GM12878 (cell line): ENCODE results near the gene LDLRAD4. TPM values are rescaled to one million over a fixed set of nuclear protein-coding genes. Genes with fewer than 3 reads are reported as not detected.

Source experiments
- ATAC-seq: fragments of 200-7000 bp; cut with Tn5 transposase; 3 replicates; pipeline ENCODE4 v1.9.1; 2020; ENCODE audit warnings: mild to moderate bottlenecking, moderate library complexity
- BruUV-seq: library from RNA; stranded (reverse); fragments of 400-500 nt; replicated peaks from 2 replicates; lab custom pipeline; 2021; lab: Mats Ljungman, UMichigan
- CTCF ChIA-PET: fragments of 300-600 bp; sonication (Branson Sonifier 250); formaldehyde crosslinking; extraction: SDS; loops from one replicate; lab custom pipeline; 2021; ENCODE audit warnings: inconsistent platforms; lab: Yijun Ruan, JAX
- POLR2A ChIA-PET: fragments of 350-600 bp; formaldehyde crosslinking; extraction: SDS; loops from one replicate; lab custom pipeline; 2021; ENCODE audit warnings: inconsistent platforms; lab: Charles Lee
- RAD21 ChIA-PET: fragments of 300-600 bp; sonication (Branson Sonifier 250); formaldehyde crosslinking; loops from one replicate; lab custom pipeline; 2023; ENCODE audit warnings: antibody characterized with exemption; ENCODE audit not compliant: unreplicated experiment; lab: Charles Lee
- SMC1A ChIA-PET: fragments of 300-600 bp; sonication (Branson Sonifier 250); formaldehyde crosslinking; loops from one replicate; lab custom pipeline; 2023; ENCODE audit not compliant: unreplicated experiment, uncharacterized antibody; lab: Charles Lee
- DNase-seq: peaks from one replicate; pipeline ENCODE4 v3.0.0-alpha.2; 2011; ENCODE audit warnings: low read depth, low spot score
- FAIRE-seq: peaks from 3 replicates; lab custom pipeline; 2011; peaks lifted over from hg19 to GRCh38; lab: Jason Lieb, UNC
- H2AFZ ChIP-seq: 2 replicates; pipeline ENCODE4 v1.6.0; 2011; ENCODE audit warnings: low read depth, low read length, control low read depth; ENCODE audit not compliant: control insufficient read depth
- H3K27ac ChIP-seq: 2 replicates; pipeline ENCODE4 v1.5.1; 2011; ENCODE audit warnings: control low read depth; ENCODE audit not compliant: control insufficient read depth, insufficient read depth
- H3K27me3 ChIP-seq, 2 experiments: replicated peaks in 1 of 2; 2 replicates each; pipeline versions ENCODE4 v1.6.0 to v1.6.1; 2011; ENCODE audit warnings: low read length in 1 of 2; ENCODE audit not compliant: control insufficient read depth in 2 of 2, insufficient read depth in 2 of 2
- H3K36me3 ChIP-seq, 2 experiments: 2 replicates each; pipeline ENCODE4 v1.5.1; 2011; ENCODE audit warnings: low read length in 1 of 2; ENCODE audit not compliant: control insufficient read depth in 2 of 2, insufficient read depth in 2 of 2
- H3K4me1 ChIP-seq: 2 replicates; pipeline ENCODE4 v1.6.1; 2011; ENCODE audit warnings: mild to moderate bottlenecking, low read length, moderate library complexity, mixed read lengths; ENCODE audit not compliant: control insufficient read depth, insufficient read depth
- H3K4me2 ChIP-seq: 2 replicates; pipeline ENCODE4 v1.6.0; 2011; ENCODE audit warnings: control low read depth; ENCODE audit not compliant: control insufficient read depth, insufficient read depth
- H3K4me3 ChIP-seq: fragments of 200-600 bp; sonication (generic); 2 replicates; pipeline ENCODE4 v1.5.1; 2016
- H3K79me2 ChIP-seq: 2 replicates; pipeline ENCODE4 v1.6.0; 2011; ENCODE audit warnings: low read length; ENCODE audit not compliant: control insufficient read depth, insufficient read depth
- H3K9ac ChIP-seq: 2 replicates; pipeline ENCODE4 v1.8.0; 2011; ENCODE audit warnings: low read length, control low read depth, mixed read lengths; ENCODE audit not compliant: control insufficient read depth, insufficient read depth
- H3K9me3 ChIP-seq: replicated peaks from 3 replicates; pipeline ENCODE4 v1.5.1; 2011; ENCODE audit warnings: mild to moderate bottlenecking, low read length; ENCODE audit not compliant: control insufficient read depth, insufficient read depth
- H4K20me1 ChIP-seq: 2 replicates; pipeline ENCODE4 v1.6.0; 2011; ENCODE audit not compliant: control insufficient read depth, insufficient read depth
- BCL11A ChIP-seq: IDR thresholded peaks from 2 replicates; pipeline ENCODE4 v1.6.1; 2011; ENCODE audit warnings: low read depth, low read length
- BMI1 ChIP-seq: fragments of 450-650 bp; IDR thresholded peaks from 2 replicates; pipeline ENCODE4 v1.6.1; 2016; ENCODE audit warnings: mild to moderate bottlenecking, moderate library complexity, borderline replicate concordance
- FOXK2 ChIP-seq: fragments of 450-650 bp; IDR thresholded peaks from 2 replicates; pipeline ENCODE4 v1.6.1; 2017; ENCODE audit warnings: mild to moderate bottlenecking, moderate library complexity
- FOXM1 ChIP-seq: IDR thresholded peaks from 2 replicates; pipeline ENCODE4 v1.6.1; 2012; ENCODE audit warnings: low read depth, mild to moderate bottlenecking, inconsistent platforms, low read length, moderate library complexity
- MLLT1 ChIP-seq: fragments of 450-650 bp; IDR thresholded peaks from 2 replicates; pipeline ENCODE4 v1.6.1; 2016; ENCODE audit warnings: mild to moderate bottlenecking
- PBX3 ChIP-seq: IDR thresholded peaks from 2 replicates; pipeline ENCODE4 v1.6.1; 2011; ENCODE audit warnings: mild to moderate bottlenecking, low read depth, low read length, moderate library complexity; ENCODE audit not compliant: insufficient replicate concordance
- PKNOX1 ChIP-seq: fragments of 450-650 bp; IDR thresholded peaks from 2 replicates; pipeline ENCODE4 v1.6.1; 2016; ENCODE audit warnings: mild to moderate bottlenecking
- POLR2A ChIP-seq: IDR thresholded peaks from 2 replicates; pipeline ENCODE4 v1.6.1; 2011; ENCODE audit warnings: low read depth, mild to moderate bottlenecking, low read length
- RELA ChIP-seq: fragments of 450-650 bp; IDR thresholded peaks from 2 replicates; pipeline ENCODE4 v1.8.0; 2014; ENCODE audit warnings: borderline replicate concordance; ENCODE audit not compliant: partially characterized antibody
- RELB ChIP-seq: fragments of 450-650 bp; IDR thresholded peaks from 2 replicates; pipeline ENCODE4 v1.6.1; 2017; ENCODE audit warnings: low read depth, mild to moderate bottlenecking, moderate library complexity
- RFX5 ChIP-seq: IDR thresholded peaks from 2 replicates; pipeline ENCODE4 v1.6.1; 2011; ENCODE audit warnings: low read depth, low read length, improper control_type of control experiment
- STAT1 ChIP-seq: fragments of 450-650 bp; conservative IDR thresholded peaks from 2 replicates; pipeline ENCODE4 v1.6.1; 2014; ENCODE audit warnings: antibody characterized with exemption, mild to moderate bottlenecking
- TBL1XR1 ChIP-seq: IDR thresholded peaks from 2 replicates; pipeline ENCODE4 v1.6.1; 2012; ENCODE audit warnings: low read depth, low read length, improper control_type of control experiment
- ZBTB4 ChIP-seq: fragments of 450-650 bp; formaldehyde crosslinking; IDR thresholded peaks from 2 replicates; pipeline ENCODE4 v1.4.0; 2022; ENCODE audit warnings: mild to moderate bottlenecking, moderate library complexity
- ZNF207 ChIP-seq: fragments of 450-650 bp; IDR thresholded peaks from 2 replicates; pipeline ENCODE4 v1.6.1; 2014; ENCODE audit warnings: antibody characterized with exemption, mild to moderate bottlenecking, borderline replicate concordance
- ZNF24 ChIP-seq: fragments of 450-650 bp; IDR thresholded peaks from 2 replicates; pipeline ENCODE4 v1.6.1; 2017; ENCODE audit warnings: antibody characterized with exemption, mild to moderate bottlenecking
- WGBS: methylation state at CpG from one replicate; pipeline ENCODE4 v1.1.6; 2016; ENCODE audit warnings: low lambda C conversion rate; ENCODE audit not compliant: insufficient replicate concordance, insufficient coverage; ENCODE audit errors: missing lambda C conversion rate; 5-methylcytosine and 5-hydroxymethylcytosine counted together
- in situ Hi-C: fragments of 300-500 bp; cut with MboI; formaldehyde crosslinking; loops from 9 replicates; pipeline ENCODE4 v1.14.3; 2018; ENCODE audit warnings: mixed read lengths
- intact Hi-C: fragments of 100-400 bp; cut with micrococcal nuclease; formaldehyde crosslinking; loops from one replicate; pipeline ENCODE4 v1.14.2; 2022; ENCODE audit not compliant: unreplicated experiment
- polyA plus RNA-seq, 11 experiments: library from polyadenylated mRNA; depleted of rRNA in 4 of 11; unstranded in 6 of 11; stranded (reverse) in 5 of 11; fragments of >200 nt; fragmentation: Nextera tagmentation in 4 of 11; fragmentation: Illumina TruSeq in 1 of 11; extraction: Ambion mirVana in 4 of 11; extraction: Trizol in 1 of 11; gene quantifications; 1 replicate in 1 of 11; 2 replicates in 10 of 11; pipeline versions ENCODE4 v1.2.1 to v1.2.3, GENCODE V29; 2011 to 2016; ENCODE audit warnings: inconsistent platforms in 2 of 11, missing spikeins in 2 of 11, low read depth in 1 of 11
- total RNA-seq, 4 experiments: library from RNA; depleted of rRNA in 3 of 4; stranded (reverse); fragments of >200 nt in 3 of 4; fragmentation: Illumina TruSeq in 1 of 4; extraction: Trizol in 1 of 4; gene quantifications; 2 replicates each; pipeline versions ENCODE4 v1.2.1 to v1.2.3, GENCODE V29; 2013 to 2021

LDLRAD4 gene
- total and polyA plus RNA-seq, 10 of the 15 experiments (the other 5 are each of a cell fraction or from before 2014, with no cell fraction given) = 2.7 to 16.8 (median 11.2) TPM

- no peak overlapping the region for H3K9ac ChIP-seq
- RAD21 ChIA-PET = no interaction called here
- H3K4me1 ChIP-seq = no peaks in the 10 kb centered on the region
- no peaks in the 10 kb centered on the region for H3K36me3 ChIP-seq
- WGBS = 61% methylated on average over 14 of the region's 14 CpGs
- SMC1A ChIA-PET = interaction anchor here (1.0 kb wide), 1 partner anchor 11 kb away, joined by 3 read pairs; no protein-coding TSS in a partner anchor
- DNase-seq (no peak), FAIRE-seq (no peak), ATAC-seq (no peak)
- H3K27me3 ChIP-seq = peaks cover 0 to 2% of the 10 kb centered on the region in 2 experiments; a peak in 2 of 4 replicates
- POLR2A ChIA-PET = no interaction called here
- H3K4me2 ChIP-seq = no peak overlapping the region
- no peak overlapping the region for H3K4me3 ChIP-seq
- H4K20me1 ChIP-seq = no peaks in the 10 kb centered on the region
- CTCF ChIA-PET = interaction anchor here (1.0 kb wide), 1 partner anchor 17 kb away, joined by 3 read pairs; no protein-coding TSS in a partner anchor
- H3K9me3 ChIP-seq = no peaks in the 10 kb centered on the region
- no peaks in the 10 kb centered on the region for H3K79me2 ChIP-seq
- intact Hi-C loops (loop anchor here (10.0 kb wide), 1 partner anchor 318 kb away; the partner anchor contains the start of gene LDLRAD4), in situ Hi-C loops (no loop called here)
- BruUV-seq = no TSS peak
- no peak overlapping the region for H3K27ac ChIP-seq
- no peak overlapping the region for H2AFZ ChIP-seq
- TF ChIP-seq RFX5 (no peak), MLLT1 (no peak), RELA (no peak), STAT1 (no peak), TBL1XR1 (no peak), ZBTB4 (CRISPR knock-in tag) (no peak), ZNF24 (no peak), PKNOX1 (no peak), ZNF207 (no peak), FOXK2 (no peak), BMI1 (no peak), RELB (no peak), FOXM1 (no peak), BCL11A (no peak), PBX3 (no peak), POLR2A (no peak)
Observed at GRCh38 chr18:13532406-13533075, 314.0 kb downstream of the LDLRAD4 start.
